ENCODE results near the gene RSBN1L. TPM values are rescaled to one million over a fixed set of nuclear protein-coding genes. Genes with fewer than 3 reads are reported as not detected.

Gene RSBN1L
- total RNA-seq, 1 donor from 2014 or later: 27.0 TPM

- TF ChIP-seq CTCF (IDR thresholded peaks at IDR 0.05; ENCODE audit: partially characterized antibody, unreplicated experiment): no peak
- Mint-ChIP-seq H3K4me1 (ENCODE audit: low read depth, unreplicated experiment) (no peaks in the 10 kb centered on the region), H3K27ac (ENCODE audit: unreplicated experiment) (no peak overlapping the region), H3K27me3 (ENCODE audit: unreplicated experiment) (peaks cover 2% of the 10 kb centered on the region), H3K9me3 (ENCODE audit: unreplicated experiment) (peaks cover 9% of the 10 kb centered on the region), H3K4me3 (ENCODE audit: unreplicated experiment) (no peak overlapping the region), H3K36me3 (ENCODE audit: unreplicated experiment) (peaks cover 8% of the 10 kb centered on the region)
- DNase-seq: no peak
Observed at GRCh38 chr7:77786741-77787140, 90.5 kb downstream of the RSBN1L start.

- Mint-ChIP-seq H3K27ac (ENCODE audit: unreplicated experiment) (no peak overlapping the region), H3K9me3 (ENCODE audit: unreplicated experiment) (peaks cover 9% of the 10 kb centered on the region), H3K27me3 (ENCODE audit: unreplicated experiment) (peaks cover 4% of the 10 kb centered on the region), H3K4me1 (ENCODE audit: low read depth, unreplicated experiment) (no peaks in the 10 kb centered on the region), H3K36me3 (ENCODE audit: unreplicated experiment) (peaks cover 8% of the 10 kb centered on the region), H3K4me3 (ENCODE audit: unreplicated experiment) (no peak overlapping the region)
- DNase-seq: no peak
- no peak for TF ChIP-seq CTCF (IDR thresholded peaks at IDR 0.05; ENCODE audit: partially characterized antibody, unreplicated experiment)
Observed at GRCh38 chr7:77788327-77788902, 92.2 kb downstream of the RSBN1L start.

- peaks cover 1% of the 10 kb centered on the region for H3K4me1 Mint-ChIP-seq (ENCODE audit: low read depth, unreplicated experiment)
- H3K27ac Mint-ChIP-seq (ENCODE audit: unreplicated experiment): no peak overlapping the region
Observed at GRCh38 chr7:77791336-77791735, 95.1 kb downstream of the RSBN1L start.

GRCh38 chr7:77791956-77792355, 95.7 kb downstream of the RSBN1L start:
- no peak for DNase-seq
- Mint-ChIP-seq H3K36me3 (ENCODE audit: unreplicated experiment) (no peaks in the 10 kb centered on the region), H3K27ac (ENCODE audit: unreplicated experiment) (no peak overlapping the region)

More at GRCh38 chr7:77791336-77791735, 95.1 kb downstream of the RSBN1L start:
- H3K36me3 Mint-ChIP-seq (ENCODE audit: unreplicated experiment): no peaks in the 10 kb centered on the region
- DNase-seq: no peak
- H3K4me3 Mint-ChIP-seq (ENCODE audit: unreplicated experiment): no peak overlapping the region
- H3K9me3 Mint-ChIP-seq (ENCODE audit: unreplicated experiment): peaks cover 3% of the 10 kb centered on the region
- TF ChIP-seq CTCF (IDR thresholded peaks at IDR 0.05; ENCODE audit: partially characterized antibody, unreplicated experiment): no peak
- peaks cover 4% of the 10 kb centered on the region for H3K27me3 Mint-ChIP-seq (ENCODE audit: unreplicated experiment)

More at GRCh38 chr7:77791956-77792355, 95.7 kb downstream of the RSBN1L start:
- Mint-ChIP-seq H3K4me1 (ENCODE audit: low read depth, unreplicated experiment) (peaks cover 4% of the 10 kb centered on the region), H3K27me3 (ENCODE audit: unreplicated experiment) (peaks cover 4% of the 10 kb centered on the region), H3K9me3 (ENCODE audit: unreplicated experiment) (peaks cover 3% of the 10 kb centered on the region), H3K4me3 (ENCODE audit: unreplicated experiment) (no peak overlapping the region)
- no peak for TF ChIP-seq CTCF (IDR thresholded peaks at IDR 0.05; ENCODE audit: partially characterized antibody, unreplicated experiment)
